ENCODE measurements around the gene RIMS3.
A peak's percentile ranks its signal among the peaks of the same experiment; 100 is the strongest.

RIMS3 gene

GRCh38 chr1:40652979-40653378 lies 12.5 kb downstream of the RIMS3 start:
- no peak for DNase-seq

GRCh38 chr1:40652468-40652867 lies 13.0 kb downstream of the RIMS3 start:
- no peak for DNase-seq

GRCh38 chr1:40651138-40651857 lies 14.2 kb downstream of the RIMS3 start:
- no peak for DNase-seq

GRCh38 chr1:40650075-40650474 lies 15.4 kb downstream of the RIMS3 start:
- no peak for DNase-seq

GRCh38 chr1:40649592-40649930 lies 15.9 kb downstream of the RIMS3 start:
- DNase-seq: no peak

GRCh38 chr1:40648928-40649591 lies 16.4 kb downstream of the RIMS3 start:
- no peak for DNase-seq

GRCh38 chr1:40648200-40648599 lies 17.3 kb downstream of the RIMS3 start:
- DNase-seq: no peak

- DNase-seq: no peak
Observed at GRCh38 chr1:40646315-40646714, 19.2 kb downstream of the RIMS3 start.

GRCh38 chr1:40645118-40645680 lies 20.3 kb downstream of the RIMS3 start:
- no peak for DNase-seq

- DNase-seq: no peak
Observed at GRCh38 chr1:40641601-40642242, 23.8 kb downstream of the RIMS3 start.

- DNase-seq: no peak
Observed at GRCh38 chr1:40640314-40641076, 25.0 kb downstream of the RIMS3 start.

GRCh38 chr1:40638097-40639036 lies 27.1 kb downstream of the RIMS3 start:
- no peak for DNase-seq

GRCh38 chr1:40637470-40638007 lies 27.9 kb downstream of the RIMS3 start:
- no peak for DNase-seq

GRCh38 chr1:40636777-40637176 lies 28.7 kb downstream of the RIMS3 start:
- no peak for DNase-seq

GRCh38 chr1:40635763-40636500 lies 29.6 kb downstream of the RIMS3 start:
- no peak for DNase-seq

GRCh38 chr1:40634901-40635655 lies 30.4 kb downstream of the RIMS3 start:
- no peak for DNase-seq

GRCh38 chr1:40633931-40634376 lies 31.5 kb downstream of the RIMS3 start:
- no peak for DNase-seq

GRCh38 chr1:40633523-40633922 lies 32.0 kb downstream of the RIMS3 start:
- DNase-seq: no peak

GRCh38 chr1:40630488-40631223 lies 34.8 kb downstream of the RIMS3 start:
- DNase-seq: peak; percentile 24

All from activated CD4-positive, alpha-beta T cell treated with anti-CD3 and anti-CD28 coated beads, Interleukin-10, Interleukin-2, amounts not matched to agents 100 ng/mL and 50 ng/mL, durations not matched to agents 16 hours and 8 hours (primary cell).